B cell (primary cell): ENCODE data around the gene CELF4. TPM values are rescaled to one million over a fixed set of nuclear protein-coding genes. Genes with fewer than 3 reads are reported as not detected.

ENCODE experiments used
- ATAC-seq: fragments of 200-7000 bp; cut with Tn5 transposase; one replicate; pipeline ENCODE4 v1.10.0; 2021; ENCODE audit warnings: low read depth, mild to moderate bottlenecking, moderate number of reproducible peaks, moderate library complexity
- CTCF ChIA-PET: fragments of 350-600 bp; sonication (Branson Sonifier 250); formaldehyde crosslinking; loops from one replicate; lab custom pipeline; 2021; ENCODE audit warnings: antibody characterized with exemption, inconsistent platforms; lab: Charles Lee
- POLR2A ChIA-PET: fragments of 350-600 bp; sonication (Branson Sonifier 250); formaldehyde crosslinking; loops from one replicate; lab custom pipeline; 2021; ENCODE audit warnings: antibody characterized with exemption; lab: Charles Lee
- DNase-seq: peaks from one replicate; pipeline ENCODE4 v3.0.0; 2013
- H2AFZ ChIP-seq: 2 replicates; pipeline ENCODE4 v1.6.1; 2012; ENCODE audit warnings: mild to moderate bottlenecking, low read depth, low read length; ENCODE audit not compliant: insufficient read depth, poor library complexity, severe bottlenecking
- H3K27ac ChIP-seq, 2 donors: 1 replicate in 1 of 2; 2 replicates in 1 of 2; pipeline ENCODE4 v1.5.1; 2012 to 2013; ENCODE audit warnings: low read length in 2 of 2, mild to moderate bottlenecking in 2 of 2, moderate library complexity in 1 of 2
- H3K27me3 ChIP-seq, 4 experiments: fragments of 200-600 bp in 1 of 4; sonication (generic) in 1 of 4; replicated peaks in 1 of 4; 1 replicate in 2 of 4; 2 replicates in 2 of 4; pipeline versions ENCODE4 v1.6.1 to v1.7.0; 2013 to 2016; ENCODE audit warnings: low read length in 3 of 4, mild to moderate bottlenecking in 2 of 4, mixed read lengths in 1 of 4, moderate library complexity in 1 of 4; ENCODE audit not compliant: insufficient read depth in 4 of 4, control insufficient read depth in 3 of 4; ENCODE audit errors: control extremely low read depth in 1 of 4
- H3K36me3 ChIP-seq, 2 experiments: replicated peaks in 1 of 2; 1 replicate in 1 of 2; 2 replicates in 1 of 2; pipeline versions ENCODE4 v1.6.1 to v1.7.1; 2013; ENCODE audit warnings: low read length in 1 of 2; ENCODE audit not compliant: insufficient read depth in 2 of 2, control insufficient read depth in 1 of 2; ENCODE audit errors: control extremely low read depth in 1 of 2, extremely low read depth in 1 of 2
- H3K4me1 ChIP-seq, 2 donors: fragments of 200-600 bp in 1 of 2; sonication (generic) in 1 of 2; 1 replicate in 1 of 2; 2 replicates in 1 of 2; pipeline versions ENCODE4 v1.5.1 to v1.6.1; 2013 to 2017; ENCODE audit warnings: low read length in 2 of 2; ENCODE audit not compliant: control insufficient read depth in 2 of 2, insufficient read depth in 2 of 2
- H3K4me2 ChIP-seq: replicated peaks from 2 replicates; pipeline ENCODE3; 2012; ENCODE audit warnings: mild to moderate bottlenecking, low read depth, low read length; ENCODE audit not compliant: poor library complexity, severe bottlenecking
- H3K4me3 ChIP-seq, 5 experiments: fragments of 200-600 bp in 1 of 5; sonication (generic) in 1 of 5; 1 replicate in 3 of 5; 2 replicates in 2 of 5; pipeline versions ENCODE4 v1.5.1 to v1.7.0; 2011 to 2016; ENCODE audit warnings: low read length in 4 of 5, mild to moderate bottlenecking in 4 of 5, low read depth in 2 of 5, control low read depth in 1 of 5, moderate library complexity in 1 of 5; ENCODE audit not compliant: insufficient read depth in 1 of 5; ENCODE audit errors: control extremely low read depth in 1 of 5, extremely low read depth in 1 of 5
- H3K79me2 ChIP-seq: fragments of 200-600 bp; sonication (generic); one replicate; pipeline ENCODE4 v1.6.0; 2016; ENCODE audit warnings: low read length; ENCODE audit not compliant: control insufficient read depth, insufficient read depth
- H3K9ac ChIP-seq: fragments of 200-600 bp; sonication (generic); 2 replicates; pipeline ENCODE4 v1.6.1; 2017; ENCODE audit warnings: mild to moderate bottlenecking, low read length, moderate library complexity
- H3K9me3 ChIP-seq, 3 donors: one replicate each; pipeline versions ENCODE4 v1.6.1 to v1.7.1; 2013; ENCODE audit warnings: low read length in 2 of 3; ENCODE audit not compliant: control insufficient read depth in 2 of 3, insufficient read depth in 1 of 3; ENCODE audit errors: control extremely low read depth in 1 of 3
- H4K20me1 ChIP-seq: 2 replicates; pipeline ENCODE4 v1.6.0; 2012; ENCODE audit warnings: mild to moderate bottlenecking, low read length; ENCODE audit not compliant: insufficient read depth, control insufficient read depth, poor library complexity, severe bottlenecking
- H3K27ac Mint-ChIP-seq: one replicate; pipeline ENCODE4 v1.8.0; 2021; ENCODE audit warnings: mixed read lengths
- H3K27me3 Mint-ChIP-seq: one replicate; pipeline ENCODE4 v1.8.0; 2021; ENCODE audit warnings: mixed read lengths
- H3K4me1 Mint-ChIP-seq: one replicate; pipeline ENCODE4 v1.8.0; 2021; ENCODE audit warnings: mixed read lengths
- H3K4me3 Mint-ChIP-seq: one replicate; pipeline ENCODE4 v1.8.0; 2021; ENCODE audit warnings: mixed read lengths
- H3K9me3 Mint-ChIP-seq: one replicate; pipeline ENCODE4 v1.8.0; 2022; ENCODE audit warnings: mixed read lengths; ENCODE audit not compliant: insufficient read depth
- EZH2 ChIP-seq: IDR thresholded peaks from 2 replicates; pipeline ENCODE4 v1.6.1; 2012; ENCODE audit warnings: borderline replicate concordance, low read depth, mild to moderate bottlenecking, moderate library complexity, low read length; ENCODE audit not compliant: insufficient read depth, poor library complexity, severe bottlenecking
- WGBS: methylation state at CpG from one replicate; pipeline ENCODE4 v1.1.5; 2013; ENCODE audit warnings: missing lambda C conversion rate; ENCODE audit not compliant: insufficient coverage; 5-methylcytosine and 5-hydroxymethylcytosine counted together
- intact Hi-C: fragments of 100-400 bp; cut with micrococcal nuclease; formaldehyde crosslinking; loops from one replicate; pipeline ENCODE4 v1.10.0; 2022
- polyA plus RNA-seq: library from polyadenylated mRNA; depleted of rRNA; stranded (reverse); fragments of >200 nt; gene quantifications from 2 replicates; pipeline ENCODE4 v1.2.3, GENCODE V29; 2012
- total RNA-seq, 2 donors: library from RNA; stranded (reverse); fragments of 120-200 nt in 1 of 2; gene quantifications; 1 replicate in 1 of 2; 2 replicates in 1 of 2; pipeline versions ENCODE4 v1.2.3 to v1.2.4, GENCODE V29; 2013 to 2022
- TF ChIP-seq, protein P1 (sequence below): fragments of 200-600 bp; IDR thresholded peaks from one replicate; pipeline ENCODE4 v1.8.0; 2022; ENCODE audit warnings: antibody characterized with exemption, mild to moderate bottlenecking

Gene CELF4
- total and polyA plus RNA-seq, 2 donors (not counting 1 experiment from before 2014, with no cell fraction given), result not detected

DNA sequence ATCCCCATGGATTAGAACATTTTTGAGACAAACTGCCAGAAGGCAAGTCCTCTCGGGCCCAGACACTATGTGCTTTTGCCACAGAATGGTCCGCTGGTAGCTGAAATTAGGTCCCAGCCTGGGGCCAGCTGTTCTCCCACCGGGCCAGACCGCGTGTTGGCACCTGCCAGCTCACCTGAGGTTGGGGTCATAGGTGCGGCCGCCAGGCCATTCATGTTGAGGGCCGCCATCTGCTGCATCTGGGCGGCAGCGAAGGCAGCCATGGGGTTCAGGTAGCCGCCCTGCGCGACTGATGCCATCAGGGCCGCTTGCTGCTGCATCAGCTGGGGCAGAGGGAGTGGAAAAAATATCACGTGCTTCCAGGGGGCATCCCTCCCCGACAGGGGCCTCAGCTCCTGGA, 292.8 kb downstream of the CELF4 start:
- Mint-ChIP-seq H3K4me3 (no peak overlapping the region), H3K27me3 (peaks cover 30% of the 10 kb centered on the region), H3K4me1 (peaks cover 4% of the 10 kb centered on the region), H3K27ac (no peak overlapping the region), H3K9me3 (peaks cover 3% of the 10 kb centered on the region)
- H3K9ac ChIP-seq, result no peak overlapping the region
- no peak for DNase-seq
- H3K4me3 ChIP-seq, result no peak overlapping the region
- POLR2A ChIA-PET, result no interaction called here
- H3K4me2 ChIP-seq, result no peak overlapping the region
- no peak overlapping the region for H3K27ac ChIP-seq
- TF ChIP-seq, protein P1, sequence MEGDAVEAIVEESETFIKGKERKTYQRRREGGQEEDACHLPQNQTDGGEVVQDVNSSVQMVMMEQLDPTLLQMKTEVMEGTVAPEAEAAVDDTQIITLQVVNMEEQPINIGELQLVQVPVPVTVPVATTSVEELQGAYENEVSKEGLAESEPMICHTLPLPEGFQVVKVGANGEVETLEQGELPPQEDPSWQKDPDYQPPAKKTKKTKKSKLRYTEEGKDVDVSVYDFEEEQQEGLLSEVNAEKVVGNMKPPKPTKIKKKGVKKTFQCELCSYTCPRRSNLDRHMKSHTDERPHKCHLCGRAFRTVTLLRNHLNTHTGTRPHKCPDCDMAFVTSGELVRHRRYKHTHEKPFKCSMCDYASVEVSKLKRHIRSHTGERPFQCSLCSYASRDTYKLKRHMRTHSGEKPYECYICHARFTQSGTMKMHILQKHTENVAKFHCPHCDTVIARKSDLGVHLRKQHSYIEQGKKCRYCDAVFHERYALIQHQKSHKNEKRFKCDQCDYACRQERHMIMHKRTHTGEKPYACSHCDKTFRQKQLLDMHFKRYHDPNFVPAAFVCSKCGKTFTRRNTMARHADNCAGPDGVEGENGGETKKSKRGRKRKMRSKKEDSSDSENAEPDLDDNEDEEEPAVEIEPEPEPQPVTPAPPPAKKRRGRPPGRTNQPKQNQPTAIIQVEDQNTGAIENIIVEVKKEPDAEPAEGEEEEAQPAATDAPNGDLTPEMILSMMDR, result no peak
- no peak for TF ChIP-seq EZH2
- H3K27me3 ChIP-seq, result peaks cover 0 to 21% (median 4%) of the 10 kb centered on the region in 4 experiments
- H3K4me1 ChIP-seq, result no peaks in the 10 kb centered on the region
- CTCF ChIA-PET, result no interaction called here
- H2AFZ ChIP-seq, result no peak overlapping the region
- H3K9me3 ChIP-seq, result peaks cover 0 to 57% (median 0%) of the 10 kb centered on the region in 3 donors
- H3K79me2 ChIP-seq, result no peaks in the 10 kb centered on the region
- WGBS, result 83% methylated on average over 15 of the region's 16 CpGs
- no peak for ATAC-seq
- intact Hi-C loops, result no loop called here
- no peaks in the 10 kb centered on the region for H4K20me1 ChIP-seq
- H3K36me3 ChIP-seq, result no peaks in the 10 kb centered on the region

DNA sequence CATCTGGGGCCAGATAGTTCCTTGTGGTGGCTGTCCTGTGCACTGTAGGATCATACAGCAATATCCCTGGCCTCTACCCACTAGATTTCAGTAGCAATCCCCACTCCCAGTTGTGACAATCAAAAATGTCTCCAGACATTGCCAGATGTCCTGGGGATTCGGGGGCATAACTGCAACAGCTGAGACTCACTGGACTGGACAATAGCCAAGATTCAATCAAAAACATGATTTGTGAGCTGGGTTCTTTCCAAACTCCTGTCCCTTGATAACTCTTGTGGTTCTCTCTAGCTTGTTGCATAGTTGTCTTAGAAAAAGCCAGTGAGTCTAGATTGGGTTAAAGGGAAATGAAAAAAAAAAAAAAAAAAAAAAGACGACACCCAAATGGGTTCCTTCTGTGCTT, 293.4 kb downstream of the CELF4 start:
- peaks cover 0 to 56% (median 0%) of the 10 kb centered on the region in 3 donors for H3K9me3 ChIP-seq
- H3K79me2 ChIP-seq, result no peaks in the 10 kb centered on the region
- Mint-ChIP-seq H3K27ac (no peak overlapping the region), H3K9me3 (peaks cover 3% of the 10 kb centered on the region), H3K4me1 (peaks cover 4% of the 10 kb centered on the region), H3K4me3 (no peak overlapping the region), H3K27me3 (peaks cover 24% of the 10 kb centered on the region)
- H3K27ac ChIP-seq, result no peak overlapping the region
- TF ChIP-seq, protein P1, result no peak
- no peak for TF ChIP-seq EZH2
- intact Hi-C loops, result no loop called here
- H3K36me3 ChIP-seq, result no peaks in the 10 kb centered on the region
- H3K27me3 ChIP-seq, result peaks cover 0 to 21% (median 4%) of the 10 kb centered on the region in 4 experiments
- no CpG with 5 or more reads among the region's 2 CpGs for WGBS
- no peak overlapping the region for H3K9ac ChIP-seq
- no peaks in the 10 kb centered on the region for H4K20me1 ChIP-seq
- ChIA-PET CTCF (no interaction called here), POLR2A (no interaction called here)
- H3K4me2 ChIP-seq, result no peak overlapping the region
- no peaks in the 10 kb centered on the region for H3K4me1 ChIP-seq
- no peak for DNase-seq
- no peak for ATAC-seq
- no peak overlapping the region for H2AFZ ChIP-seq
- H3K4me3 ChIP-seq, result no peak overlapping the region
